ENCODE results near the gene BAIAP2.

DNA sequence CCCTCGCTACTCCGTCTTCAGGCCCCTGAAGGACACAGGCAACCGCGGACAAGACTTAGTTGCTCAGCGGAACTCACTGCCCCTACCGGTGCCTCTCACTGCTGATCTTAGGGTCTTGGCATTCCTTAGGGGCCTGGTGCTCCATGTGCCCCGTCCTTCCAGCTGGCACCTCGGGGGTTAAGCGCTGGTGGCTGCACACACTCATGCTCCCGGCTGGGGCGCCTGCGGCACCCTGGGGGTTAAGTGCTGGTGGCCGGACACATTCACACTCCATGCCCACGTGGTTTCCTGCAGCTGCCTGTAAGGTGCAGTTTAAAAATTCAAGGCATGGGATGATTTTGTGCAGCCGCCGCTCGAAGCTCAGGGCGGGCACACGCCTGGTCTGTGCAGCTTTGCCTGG lies 45.1 kb downstream of the BAIAP2 start:
- TF ChIP-seq, protein P1, sequence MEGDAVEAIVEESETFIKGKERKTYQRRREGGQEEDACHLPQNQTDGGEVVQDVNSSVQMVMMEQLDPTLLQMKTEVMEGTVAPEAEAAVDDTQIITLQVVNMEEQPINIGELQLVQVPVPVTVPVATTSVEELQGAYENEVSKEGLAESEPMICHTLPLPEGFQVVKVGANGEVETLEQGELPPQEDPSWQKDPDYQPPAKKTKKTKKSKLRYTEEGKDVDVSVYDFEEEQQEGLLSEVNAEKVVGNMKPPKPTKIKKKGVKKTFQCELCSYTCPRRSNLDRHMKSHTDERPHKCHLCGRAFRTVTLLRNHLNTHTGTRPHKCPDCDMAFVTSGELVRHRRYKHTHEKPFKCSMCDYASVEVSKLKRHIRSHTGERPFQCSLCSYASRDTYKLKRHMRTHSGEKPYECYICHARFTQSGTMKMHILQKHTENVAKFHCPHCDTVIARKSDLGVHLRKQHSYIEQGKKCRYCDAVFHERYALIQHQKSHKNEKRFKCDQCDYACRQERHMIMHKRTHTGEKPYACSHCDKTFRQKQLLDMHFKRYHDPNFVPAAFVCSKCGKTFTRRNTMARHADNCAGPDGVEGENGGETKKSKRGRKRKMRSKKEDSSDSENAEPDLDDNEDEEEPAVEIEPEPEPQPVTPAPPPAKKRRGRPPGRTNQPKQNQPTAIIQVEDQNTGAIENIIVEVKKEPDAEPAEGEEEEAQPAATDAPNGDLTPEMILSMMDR (conservative IDR thresholded peaks at IDR 0.05; ENCODE audit: low read length), result no peak
- no peak for TF ChIP-seq EZH2phosphoT487 (IDR thresholded peaks at IDR 0.05; ENCODE audit: borderline replicate concordance)

All from Loucy (cell line).